Cardiac fibroblast (primary cell): ENCODE data around the gene CCS.
"Not testable (repeated sequence)": the region's sequence is repeated elsewhere in the genome, so short reads cannot be mapped to it uniquely, and the experiment has no call there.

ENCODE experiments used
- DNase-seq, 2 donors: peaks; one replicate each; pipeline versions ENCODE4 v3.0.0 to v3.0.0-alpha.2; 2010; ENCODE audit warnings: low read depth in 2 of 2
- H3K4me3 ChIP-seq, 2 donors: replicated peaks in 1 of 2; 1 replicate in 1 of 2; 2 replicates in 1 of 2; pipeline ENCODE4 v1.5.1; 2011; ENCODE audit warnings: low read depth in 2 of 2, low read length in 2 of 2, mild to moderate bottlenecking in 2 of 2, moderate library complexity in 1 of 2
- CTCF ChIP-seq: IDR thresholded peaks from one replicate; pipeline ENCODE4 v1.5.1; 2011; ENCODE audit warnings: low read depth, mild to moderate bottlenecking, low read length, inconsistent platforms

Gene CCS

GRCh38 chr11:66581261-66581660, 11.7 kb upstream of the CCS start:
- DNase-seq, result no peak
- TF ChIP-seq CTCF, result no peak
- H3K4me3 ChIP-seq, result no peak overlapping the region

- DNase-seq, result not testable (repeated sequence)
Measured at GRCh38 chr11:66582565-66583147, 10.3 kb upstream of the CCS start.

GRCh38 chr11:66585447-66585846, 7.5 kb upstream of the CCS start:
- not testable (repeated sequence) for H3K4me3 ChIP-seq, DNase-seq

More at GRCh38 chr11:66582565-66583147, 10.3 kb upstream of the CCS start:
- H3K4me3 ChIP-seq, result not testable (repeated sequence)

GRCh38 chr11:66586136-66586535, 6.8 kb upstream of the CCS start:
- no peak for TF ChIP-seq CTCF

GRCh38 chr11:66589315-66589714, 3.7 kb upstream of the CCS start:
- not testable (repeated sequence) for DNase-seq, H3K4me3 ChIP-seq

More at GRCh38 chr11:66586136-66586535, 6.8 kb upstream of the CCS start:
- no peak overlapping the region for H3K4me3 ChIP-seq
- no peak for DNase-seq

GRCh38 chr11:66589996-66590675, 2.8 kb upstream of the CCS start:
- no peak for DNase-seq
- no peak overlapping the region for H3K4me3 ChIP-seq
- TF ChIP-seq CTCF, result no peak

- no peak for TF ChIP-seq CTCF
- no peak overlapping the region for H3K4me3 ChIP-seq
- DNase-seq, result no peak
Measured at GRCh38 chr11:66591175-66591574, 1.8 kb upstream of the CCS start.

GRCh38 chr11:66593303-66593635, 284 bp downstream of the CCS start:
- no peak for DNase-seq
- no peak for TF ChIP-seq CTCF
- peak overlapping the region; percentile 72 to 76 for H3K4me3 ChIP-seq
